Naive thymus-derived CD8-positive, alpha-beta T cell (primary cell): ENCODE results near the gene ZNF736. TPM values are rescaled to one million over a fixed set of nuclear protein-coding genes. Genes with fewer than 3 reads are reported as not detected.
"Not testable (repeated sequence)": the region's sequence is repeated elsewhere in the genome, so short reads cannot be mapped to it uniquely, and the experiment has no call there.

Experiments used
- ATAC-seq, 2 donors: fragments of 150-1000 bp; cut with Tn5 transposase in 1 of 2; sonication (Bioruptor Pico), chemical (Tn5 transposase) in 1 of 2; 1 replicate in 1 of 2; 2 replicates in 1 of 2; pipeline ENCODE4 v1.10.0; 2021; ENCODE audit warnings: mild to moderate bottlenecking in 2 of 2, moderate library complexity in 2 of 2
- POLR2A ChIA-PET: fragments of 350-600 bp; sonication (Branson Sonifier 250); formaldehyde crosslinking; loops from one replicate; lab custom pipeline; 2021; ENCODE audit warnings: antibody characterized with exemption; lab: Charles Lee
- DNase-seq, 10 donors: peaks; one replicate each; pipeline versions ENCODE4 v3.0.0 to v3.0.0-alpha.2; 2020 to 2022
- H3K27ac Mint-ChIP-seq, 10 donors: one replicate each; pipeline ENCODE4 v1.8.0; 2020 to 2022; ENCODE audit warnings: mild to moderate bottlenecking in 10 of 10, mixed read lengths in 10 of 10, moderate library complexity in 4 of 10, inconsistent platforms in 1 of 10
- H3K27me3 Mint-ChIP-seq, 5 donors: one replicate each; pipeline ENCODE4 v1.8.0; 2021 to 2022; ENCODE audit warnings: mixed read lengths in 5 of 5
- H3K36me3 Mint-ChIP-seq, 3 donors: one replicate each; pipeline ENCODE4 v1.8.0; 2020 to 2022; ENCODE audit warnings: mixed read lengths in 3 of 3, mild to moderate bottlenecking in 2 of 3, inconsistent platforms in 1 of 3
- H3K4me1 Mint-ChIP-seq, 4 donors: one replicate each; pipeline ENCODE4 v1.8.0; 2021 to 2022; ENCODE audit warnings: mixed read lengths in 4 of 4
- H3K4me3 Mint-ChIP-seq, 10 donors: one replicate each; pipeline ENCODE4 v1.8.0; 2020 to 2022; ENCODE audit warnings: mild to moderate bottlenecking in 10 of 10, mixed read lengths in 10 of 10, moderate library complexity in 6 of 10, inconsistent platforms in 1 of 10
- H3K9me3 Mint-ChIP-seq, 9 donors: one replicate each; pipeline ENCODE4 v1.8.0; 2020 to 2022; ENCODE audit warnings: mixed read lengths in 9 of 9, mild to moderate bottlenecking in 3 of 9, inconsistent platforms in 1 of 9, moderate library complexity in 1 of 9
- polyA plus RNA-seq, 3 donors: library from polyadenylated mRNA; unstranded; fragments of 300-500 nt; fragmentation: Illumina TruSeq; gene quantifications; one replicate each; pipeline ENCODE4 v1.2.3, GENCODE V29; 2021
- total RNA-seq, 8 experiments: library from RNA in 2 of 8; stranded (reverse) in 2 of 8; gene quantifications; one replicate each; pipeline ENCODE4 v1.2.3 and lab custom pipeline; 2021 to 2026

Gene ZNF736
- total and polyA plus RNA-seq, 5 experiments from 2014 or later, result 2.2 to 55.4 (median 4.9) TPM

GRCh38 chr7:64316031-64316742, 2.4 kb downstream of the ZNF736 start:
- DNase-seq, H3K27me3 Mint-ChIP-seq, ATAC-seq: not testable (repeated sequence)
- Mint-ChIP-seq H3K4me1 (peaks cover 11 to 51% (median 48%) of the 10 kb centered on the region in 4 donors), H3K27ac (peak overlapping the region in 5 of 10 donors; percentile 38 to 100 (median 71)), H3K36me3 (peaks cover 5 to 34% (median 26%) of the 10 kb centered on the region in 3 donors), H3K4me3 (peak overlapping the region in 9 of 10 donors; percentile 26 to 99 (median 45)), H3K9me3 (peaks cover 0 to 23% (median 0%) of the 10 kb centered on the region in 9 donors)
- POLR2A ChIA-PET, result interaction anchor here (0.6 to 1.4 kb wide), 2 partner anchors 73 to 349 kb away, joined by 3 to 5 read pairs; partner anchors contain the start of gene ZNF107

DNA sequence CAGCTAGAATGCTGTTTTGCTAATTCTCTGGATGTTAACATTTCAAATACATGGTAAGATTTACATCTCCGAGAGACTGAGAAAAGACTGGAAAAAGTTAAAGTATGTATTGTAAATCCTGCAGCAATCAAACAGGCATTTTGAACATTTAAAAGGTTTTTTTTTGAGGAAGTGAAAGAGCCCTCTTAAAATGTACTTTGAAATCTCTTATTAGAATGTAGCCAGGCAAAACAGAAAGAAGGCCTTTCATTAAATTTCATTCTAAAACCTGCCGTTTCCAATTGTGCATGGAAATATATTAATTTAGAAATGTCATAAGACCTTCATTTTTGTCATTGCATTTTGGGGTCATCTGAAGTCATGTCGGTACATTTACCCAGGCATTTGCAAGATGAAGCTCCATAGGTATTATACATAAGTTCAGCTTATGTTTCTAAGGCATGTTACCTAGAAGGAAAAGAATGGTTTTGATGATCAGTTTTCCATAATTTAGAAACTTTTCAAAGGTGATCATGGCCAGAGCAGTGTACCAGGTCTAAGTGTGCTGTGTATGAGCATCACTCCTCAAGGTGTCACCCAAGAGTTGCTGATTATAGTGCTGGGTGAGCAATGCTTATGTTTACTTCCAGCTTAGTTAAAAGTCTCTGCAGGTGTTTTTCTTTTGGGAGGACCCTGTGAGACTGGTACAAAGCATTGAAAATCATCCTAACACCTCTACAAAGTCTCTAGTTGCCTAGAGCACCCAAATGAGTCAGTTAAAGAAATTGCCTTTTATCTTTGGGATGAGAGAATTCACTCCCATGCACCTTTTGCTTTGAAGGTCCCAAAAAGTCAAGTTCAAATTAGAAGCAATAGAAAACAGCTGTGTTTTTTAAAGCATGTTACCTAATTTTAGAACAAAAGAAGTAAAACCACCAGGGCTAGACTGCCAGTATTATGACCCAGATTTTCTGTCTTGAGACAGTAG, 7.1 kb downstream of the ZNF736 start:
- H3K4me1 Mint-ChIP-seq, result peaks cover 6 to 28% (median 24%) of the 10 kb centered on the region in 4 donors
- H3K27me3 Mint-ChIP-seq, result no peaks in the 10 kb centered on the region
- peaks cover 0 to 65% (median 16%) of the 10 kb centered on the region in 9 donors for H3K9me3 Mint-ChIP-seq
- H3K36me3 Mint-ChIP-seq, result peaks cover 36 to 66% (median 54%) of the 10 kb centered on the region in 3 donors
- ATAC-seq (no peak), DNase-seq (no peak)
- H3K4me3 Mint-ChIP-seq, result no peak overlapping the region
- peak overlapping the region in 1 of 10 donors; percentile 9 for H3K27ac Mint-ChIP-seq
- POLR2A ChIA-PET, result interaction anchor here (1.2 kb wide), 1 partner anchor 395 kb away, joined by 3 read pairs; no protein-coding TSS in a partner anchor

- H3K4me3 Mint-ChIP-seq, DNase-seq, ATAC-seq, H3K27ac Mint-ChIP-seq, H3K27me3 Mint-ChIP-seq, POLR2A ChIA-PET: not testable (repeated sequence)
- peaks cover 61 to 85% (median 69%) of the 10 kb centered on the region in 3 donors for H3K36me3 Mint-ChIP-seq
- peaks cover 5 to 28% (median 14%) of the 10 kb centered on the region in 4 donors for H3K4me1 Mint-ChIP-seq
- peaks cover 16 to 85% (median 33%) of the 10 kb centered on the region in 9 donors for H3K9me3 Mint-ChIP-seq
Observed at GRCh38 chr7:64324166-64324565, 10.4 kb downstream of the ZNF736 start.

GRCh38 chr7:64348713-64349210, 35.0 kb downstream of the ZNF736 start:
- ATAC-seq, H3K4me3 Mint-ChIP-seq, H3K27ac Mint-ChIP-seq, DNase-seq, H3K27me3 Mint-ChIP-seq, H3K4me1 Mint-ChIP-seq: not testable (repeated sequence)
- POLR2A ChIA-PET, result interaction anchor here (0.8 kb wide), 1 partner anchor 42 kb away, joined by 3 read pairs; no protein-coding TSS in a partner anchor
- Mint-ChIP-seq H3K36me3 (peaks cover 49 to 88% (median 52%) of the 10 kb centered on the region in 3 donors), H3K9me3 (peaks cover 15 to 100% (median 38%) of the 10 kb centered on the region in 9 donors)

GRCh38 chr7:64359543-64359942, 45.8 kb downstream of the ZNF736 start:
- H3K9me3 Mint-ChIP-seq, result peaks cover 16 to 91% (median 54%) of the 10 kb centered on the region in 9 donors
- POLR2A ChIA-PET, result no interaction called here
- no peak for ATAC-seq
- no peaks in the 10 kb centered on the region for H3K27me3 Mint-ChIP-seq
- no peak overlapping the region for H3K27ac Mint-ChIP-seq
- H3K4me3 Mint-ChIP-seq, result no peak overlapping the region
- no peak for DNase-seq
- no peaks in the 10 kb centered on the region for H3K4me1 Mint-ChIP-seq
- H3K36me3 Mint-ChIP-seq, result peaks cover 0 to 47% (median 41%) of the 10 kb centered on the region in 3 donors

DNA sequence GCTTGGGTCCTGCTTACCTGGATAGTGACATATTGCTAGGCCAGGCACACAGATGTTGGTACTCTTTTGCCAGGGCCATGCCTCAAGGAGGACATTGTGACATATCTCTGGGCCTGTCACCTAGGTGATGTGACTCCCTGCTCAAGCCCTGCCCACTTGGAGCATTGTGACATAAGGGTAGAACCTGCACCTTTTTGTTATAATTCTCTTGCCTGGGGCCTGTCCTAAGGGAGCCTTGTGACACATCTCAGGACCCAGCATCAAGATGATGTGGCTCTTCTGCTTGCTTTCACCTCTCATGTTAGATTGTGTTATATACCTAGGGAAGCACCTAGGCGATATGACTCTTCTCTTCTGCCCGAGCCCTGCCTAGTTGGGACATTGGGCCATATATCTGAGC, 57.4 kb downstream of the ZNF736 start:
- DNase-seq (no peak), ATAC-seq (no peak)
- Mint-ChIP-seq H3K27ac (no peak overlapping the region), H3K4me1 (no peaks in the 10 kb centered on the region), H3K9me3 (peaks cover 32 to 99% (median 64%) of the 10 kb centered on the region in 9 donors), H3K36me3 (peaks cover 0 to 67% (median 19%) of the 10 kb centered on the region in 3 donors), H3K27me3 (no peaks in the 10 kb centered on the region), H3K4me3 (no peak overlapping the region)
- POLR2A ChIA-PET, result no interaction called here

DNA sequence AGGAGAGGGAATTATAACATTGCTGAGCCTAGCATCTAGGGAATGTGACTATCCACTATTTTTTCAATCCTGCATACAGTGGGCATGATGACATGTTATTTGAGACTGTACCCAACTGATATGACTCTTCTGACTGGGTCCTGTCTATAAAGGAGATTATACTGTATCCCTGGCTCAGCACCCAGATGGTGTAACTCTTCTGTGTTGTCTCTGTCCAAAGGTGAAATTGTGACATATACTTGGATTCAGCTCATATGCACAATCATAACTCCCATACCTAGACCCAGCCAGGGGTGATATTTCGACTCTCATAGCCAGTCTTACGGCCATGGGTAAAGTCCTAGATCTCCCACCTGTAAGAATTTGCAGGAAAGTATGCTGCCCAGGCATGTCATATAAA, 59.3 kb downstream of the ZNF736 start:
- H3K4me1 Mint-ChIP-seq, result no peaks in the 10 kb centered on the region
- H3K36me3 Mint-ChIP-seq, result peaks cover 0 to 69% (median 22%) of the 10 kb centered on the region in 3 donors
- no peak overlapping the region for H3K4me3 Mint-ChIP-seq
- no peak for DNase-seq
- POLR2A ChIA-PET, result no interaction called here
- H3K27ac Mint-ChIP-seq, result no peak overlapping the region
- peaks cover 23 to 97% (median 66%) of the 10 kb centered on the region in 9 donors for H3K9me3 Mint-ChIP-seq
- H3K27me3 Mint-ChIP-seq, result no peaks in the 10 kb centered on the region
- no peak for ATAC-seq

- H3K9me3 Mint-ChIP-seq, result peaks cover 0 to 41% (median 9%) of the 10 kb centered on the region in 9 donors
- H3K36me3 Mint-ChIP-seq, result no peaks in the 10 kb centered on the region
- no peak overlapping the region for H3K27ac Mint-ChIP-seq
- ATAC-seq (no peak), DNase-seq (no peak)
- no peaks in the 10 kb centered on the region for H3K4me1 Mint-ChIP-seq
- H3K27me3 Mint-ChIP-seq, result no peaks in the 10 kb centered on the region
- H3K4me3 Mint-ChIP-seq, result no peak overlapping the region
- POLR2A ChIA-PET, result no interaction called here
Observed at GRCh38 chr7:64400401-64400800, 86.6 kb downstream of the ZNF736 start.

Other genes with a start within 250 kb of the ZNF736 start
- not detected for gene ZNF735, start 106.8 kb upstream of the ZNF736 start, total RNA-seq
- gene ZNF735, start 106.8 kb upstream of the ZNF736 start, polyA plus RNA-seq, result not detected
- not detected for gene ZNF679, start 85.5 kb upstream of the ZNF736 start, total RNA-seq
- gene ZNF679, start 85.5 kb upstream of the ZNF736 start, polyA plus RNA-seq, result not detected
- 10 to 100 TPM; 18.2 to 22.9 TPM for gene ZNF680, start 249.1 kb downstream of the ZNF736 start, total RNA-seq
- 1 to 10 TPM; 7.1 to 9.7 (median 8.7) TPM for gene ZNF680, start 249.1 kb downstream of the ZNF736 start, polyA plus RNA-seq